HUES64 (cell line): ENCODE measurements around the gene CNBP.

Experiments
- H3K27ac ChIP-seq: 2 replicates; pipeline ENCODE4 v1.7.0; 2013; ENCODE audit warnings: low read depth, low read length, inconsistent platforms
- H3K27me3 ChIP-seq: 2 replicates; pipeline ENCODE4 v1.6.1; 2013; ENCODE audit warnings: mild to moderate bottlenecking, low read length; ENCODE audit not compliant: insufficient read depth
- H3K36me3 ChIP-seq: 2 replicates; pipeline ENCODE4 v1.6.1; 2013; ENCODE audit warnings: mild to moderate bottlenecking, low read length; ENCODE audit not compliant: insufficient read depth
- H3K4me1 ChIP-seq: 2 replicates; pipeline ENCODE4 v1.6.1; 2013; ENCODE audit warnings: mild to moderate bottlenecking, low read length, moderate library complexity; ENCODE audit not compliant: insufficient read depth
- H3K4me3 ChIP-seq: 2 replicates; pipeline ENCODE4 v1.5.1; 2013; ENCODE audit warnings: mild to moderate bottlenecking, low read length, moderate library complexity
- H3K9ac ChIP-seq: 2 replicates; pipeline ENCODE4 v1.6.1; 2013; ENCODE audit warnings: mild to moderate bottlenecking, low read depth, low read length
- H3K9me3 ChIP-seq: 2 replicates; pipeline ENCODE4 v1.6.1; 2013; ENCODE audit warnings: low read depth, low read length; ENCODE audit not compliant: insufficient read depth
- WGBS: fragments of 150-250, 120-280 bp; methylation state at CpG from one replicate; pipeline ENCODE4 v1.1.7; 2013; ENCODE audit warnings: missing lambda C conversion rate; 5-methylcytosine and 5-hydroxymethylcytosine counted together

Gene CNBP

DNA sequence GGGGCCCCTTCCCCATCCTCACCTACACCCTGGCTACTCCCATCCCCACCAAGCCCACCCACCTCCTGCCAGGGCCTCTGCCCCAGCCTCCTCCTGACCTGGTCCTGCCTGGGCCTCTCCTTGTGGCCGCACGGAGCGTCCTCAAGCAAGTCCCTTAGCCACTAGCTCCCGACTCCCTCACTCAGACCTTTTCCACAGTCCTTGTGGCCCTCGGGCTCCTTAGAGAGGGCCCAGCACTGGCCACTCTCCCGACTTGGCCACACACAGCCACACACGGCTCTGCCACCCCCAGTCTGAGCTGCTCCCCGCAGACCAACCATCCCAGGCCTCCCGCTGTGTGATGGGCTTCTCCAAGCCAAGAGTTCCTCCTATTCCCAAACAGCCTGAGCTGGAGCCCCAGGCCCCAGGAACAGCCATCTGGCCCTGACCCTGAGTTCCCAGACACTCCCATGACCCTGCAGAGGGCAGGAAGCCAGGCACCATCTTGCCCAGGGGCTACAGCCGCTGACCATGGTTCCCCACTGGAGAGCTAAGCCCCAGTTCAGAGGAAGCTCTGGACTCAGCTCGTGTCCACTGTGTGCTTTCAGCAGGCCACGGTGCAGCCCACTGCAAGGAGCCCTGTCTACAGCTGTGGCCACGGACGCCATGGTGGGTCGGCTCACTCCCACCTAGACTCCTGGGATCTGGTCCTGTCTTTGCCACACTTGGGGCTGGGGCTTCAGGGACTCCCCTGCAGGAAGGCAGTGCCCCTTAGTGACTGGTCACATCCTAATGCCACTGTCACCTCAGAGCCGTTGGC is 55.1 kb downstream of the CNBP start:
- Histone ChIP-seq H3K27ac (no peak overlapping the region), H3K9ac (no peak overlapping the region), H3K9me3 (no peaks in the 10 kb centered on the region), H3K27me3 (no peaks in the 10 kb centered on the region), H3K4me1 (no peaks in the 10 kb centered on the region), H3K36me3 (peaks cover 46% of the 10 kb centered on the region), H3K4me3 (no peak overlapping the region)
- WGBS, result 95% methylated on average over 15 of the region's 16 CpGs

DNA sequence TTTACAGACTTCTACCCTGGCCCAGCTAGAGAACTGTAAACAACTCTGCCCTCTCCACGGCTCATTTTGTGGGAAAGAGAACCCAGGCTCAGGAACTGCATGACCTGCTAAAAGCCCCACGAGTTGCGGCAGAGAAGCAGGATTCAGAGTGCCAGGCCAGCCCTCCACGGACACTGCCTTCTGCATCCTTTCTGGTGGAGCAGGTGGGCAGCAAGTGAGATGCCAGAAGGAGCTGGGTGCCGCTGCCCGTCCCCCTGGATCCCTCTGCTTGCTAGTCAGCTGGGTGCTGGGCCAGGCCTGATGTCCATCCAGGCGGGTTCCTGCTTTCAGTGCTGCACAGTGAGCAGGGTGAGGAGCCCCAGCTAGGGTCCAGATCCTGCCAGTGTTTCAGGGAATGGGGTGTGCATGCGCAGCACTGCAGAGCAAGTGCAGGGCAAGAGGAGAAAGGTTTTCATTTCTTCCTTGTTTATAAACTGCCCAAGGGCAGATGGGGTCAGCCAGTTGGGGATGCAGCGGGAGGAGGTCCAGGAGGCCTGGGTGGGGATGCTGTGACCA is 56.9 kb downstream of the CNBP start:
- WGBS, result 91% methylated on average over 9 of the region's 9 CpGs
- no peak overlapping the region for H3K27ac ChIP-seq
- no peak overlapping the region for H3K4me3 ChIP-seq
- H3K9ac ChIP-seq, result no peak overlapping the region
- H3K4me1 ChIP-seq, result no peaks in the 10 kb centered on the region
- peaks cover 30% of the 10 kb centered on the region for H3K36me3 ChIP-seq
- H3K9me3 ChIP-seq, result no peaks in the 10 kb centered on the region
- H3K27me3 ChIP-seq, result no peaks in the 10 kb centered on the region

DNA sequence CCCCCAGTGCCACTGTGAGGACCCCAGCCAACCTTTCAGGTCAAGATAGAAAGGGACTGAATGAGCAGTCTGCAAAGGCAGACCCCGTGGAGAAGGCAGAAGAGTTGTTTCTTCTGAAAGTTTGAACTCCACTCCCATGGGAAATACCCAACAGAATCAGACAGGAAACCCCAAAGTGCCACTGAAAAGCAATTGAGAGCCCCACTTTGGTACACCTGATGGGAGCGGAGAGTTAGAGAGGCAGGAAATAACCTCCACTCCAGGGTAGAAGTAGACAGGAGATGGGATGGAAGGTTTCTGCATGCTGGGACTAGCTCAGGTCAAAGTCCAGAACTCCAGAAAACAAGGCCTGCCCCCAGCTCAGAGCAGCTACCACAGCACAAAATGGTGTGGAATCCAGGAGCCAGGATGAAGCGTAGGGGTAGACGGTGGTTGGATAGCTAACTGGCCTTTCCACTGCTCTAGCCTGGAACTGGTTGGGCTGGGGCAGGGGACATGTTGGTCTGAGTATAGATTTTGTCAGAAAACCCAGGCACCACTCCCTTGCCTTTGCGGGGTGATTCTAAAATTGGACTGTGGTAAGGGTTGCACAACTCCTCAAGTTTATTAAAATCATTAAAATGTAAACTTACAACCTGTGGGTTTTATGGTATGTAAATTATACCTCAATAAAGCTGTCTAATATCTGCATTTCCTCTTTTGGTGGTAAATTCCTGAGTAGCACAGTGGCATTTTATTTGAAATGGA is 60.2 kb downstream of the CNBP start:
- H3K36me3 ChIP-seq, result peaks cover 6% of the 10 kb centered on the region; the same call in 1 of the 2 replicates
- H3K27me3 ChIP-seq, result no peaks in the 10 kb centered on the region
- H3K27ac ChIP-seq, result no peak overlapping the region
- no peak overlapping the region for H3K9ac ChIP-seq
- H3K9me3 ChIP-seq, result no peaks in the 10 kb centered on the region
- peaks cover 19% of the 10 kb centered on the region for H3K4me1 ChIP-seq
- 92% methylated on average over 4 of the region's 5 CpGs for WGBS
- H3K4me3 ChIP-seq, result no peak overlapping the region

DNA sequence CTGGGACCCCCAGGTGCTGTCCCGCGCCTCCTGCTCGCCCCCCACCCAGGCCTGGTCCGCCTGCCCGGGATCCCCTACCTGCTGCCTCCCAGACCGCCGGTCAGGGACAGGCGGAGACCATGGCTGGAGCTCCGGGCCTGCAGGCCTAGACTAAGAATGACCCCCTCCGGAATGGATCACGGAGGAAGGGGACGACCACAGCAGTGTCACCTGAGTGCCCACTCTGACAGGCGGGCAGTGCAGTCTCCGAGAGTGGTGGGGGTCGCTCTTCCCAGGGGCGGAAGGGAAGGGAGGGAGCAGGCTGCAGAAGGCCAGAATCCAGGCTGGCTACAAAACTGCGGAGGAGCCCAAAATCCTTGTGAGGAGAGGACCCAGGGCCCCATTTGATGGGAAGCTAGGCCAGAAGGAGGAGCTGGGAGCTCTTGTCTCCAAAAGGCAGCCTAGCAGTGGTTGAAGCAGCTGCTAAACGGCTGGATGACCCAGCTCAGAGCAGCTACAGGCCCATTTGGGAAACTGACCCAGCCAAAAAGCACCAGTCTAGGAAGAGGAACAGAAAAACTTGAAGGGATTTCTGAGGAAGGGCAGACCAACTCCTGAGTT is 61.2 kb downstream of the CNBP start:
- H3K4me1 ChIP-seq, result peaks cover 21% of the 10 kb centered on the region
- peaks cover 12% of the 10 kb centered on the region for H3K36me3 ChIP-seq
- no peaks in the 10 kb centered on the region for H3K9me3 ChIP-seq
- 13% methylated on average over 18 of the region's 18 CpGs for WGBS
- no peaks in the 10 kb centered on the region for H3K27me3 ChIP-seq
- no peak overlapping the region for H3K27ac ChIP-seq
- peak overlapping the region; percentile 68 for H3K4me3 ChIP-seq
- peak overlapping the region; percentile 20; the same call in 1 of the 2 replicates for H3K9ac ChIP-seq

DNA sequence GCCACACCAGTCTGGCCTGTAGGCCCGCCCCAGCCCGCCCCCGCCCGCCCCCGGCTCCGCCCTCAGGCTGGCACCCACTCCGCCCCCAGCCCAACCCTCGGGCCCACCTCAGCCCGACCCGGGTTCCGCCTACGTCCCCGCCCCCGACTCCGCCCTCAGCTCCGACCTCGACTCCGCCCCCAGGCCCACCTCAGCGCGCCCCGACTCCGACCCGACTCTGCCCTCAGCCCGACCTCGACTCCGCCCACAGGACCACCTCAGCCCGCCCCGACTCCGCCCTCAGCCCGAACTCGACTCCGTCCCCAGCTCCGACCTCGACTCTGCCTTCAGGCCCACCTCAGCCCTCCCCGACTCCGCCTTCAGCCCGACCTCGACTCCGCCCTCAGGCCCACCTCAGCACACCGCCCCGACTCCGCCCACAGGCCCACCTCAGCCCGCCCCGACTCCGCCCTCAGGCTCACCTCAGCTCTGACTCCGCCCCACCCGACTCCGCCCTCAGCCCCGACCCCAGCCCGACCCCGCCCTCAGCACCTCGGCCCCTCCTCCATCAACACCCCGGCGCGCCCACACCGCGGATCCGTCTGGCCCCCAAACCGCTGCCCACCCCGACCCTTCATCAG is 61.8 kb downstream of the CNBP start, which contains the start of gene RAB43:
Gene RAB43 (minus strand): TSS at position 13 of the 620 bp plus-strand sequence. CDS start 315 bp downstream, outside the sequence.
- Histone ChIP-seq H3K9ac (peak within 1 kb of the TSS; percentile 63), H3K4me1 (peaks cover 26% of the 10 kb centered on the region), H3K27ac (peak within 1 kb of the TSS; percentile 77; the same call in 1 of the 2 replicates), H3K4me3 (peak within 1 kb of the TSS; percentile 89), H3K27me3 (no peaks in the 10 kb centered on the region), H3K9me3 (no peaks in the 10 kb centered on the region), H3K36me3 (peaks cover 8% of the 10 kb centered on the region)
- 0% methylated on average over 56 of the region's 60 CpGs for WGBS

DNA sequence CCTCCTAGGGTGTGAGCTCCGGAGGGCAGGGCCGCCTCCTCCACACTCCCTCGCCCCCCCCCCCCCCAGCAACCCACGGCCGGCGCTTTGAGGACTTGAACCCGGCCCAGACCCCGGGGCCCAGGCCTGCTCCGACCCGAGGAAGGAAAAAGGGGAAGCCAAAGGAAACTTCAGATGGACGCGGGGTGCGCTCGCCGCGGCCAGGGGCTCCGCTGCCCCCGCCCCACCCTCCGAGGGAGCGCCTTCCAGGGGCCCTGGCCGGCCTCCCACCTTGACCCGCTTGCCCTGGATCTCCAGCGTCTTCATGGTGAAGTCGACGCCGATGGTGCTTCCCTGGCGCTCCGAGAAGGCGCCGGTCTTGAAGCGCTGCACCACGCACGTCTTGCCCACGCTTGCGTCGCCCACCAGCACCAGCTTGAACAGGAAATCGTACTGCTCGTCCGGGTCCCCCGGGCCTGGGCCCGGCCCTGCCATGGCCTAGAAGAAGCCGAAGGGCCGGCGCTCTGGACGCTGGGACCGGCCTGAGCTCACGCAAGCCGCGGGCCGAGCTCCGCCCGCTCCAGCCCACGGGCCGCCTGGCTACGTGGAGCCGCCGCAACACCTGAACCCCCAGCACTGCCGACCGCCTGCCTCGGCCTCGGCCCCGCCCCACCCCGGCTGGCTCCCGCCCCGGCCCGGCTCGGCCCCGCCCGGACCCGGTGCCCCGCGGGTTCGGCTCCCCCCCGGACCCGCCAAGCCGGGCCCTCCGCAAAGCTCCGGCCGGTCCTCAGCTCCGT is 62.5 kb downstream of the CNBP start:
- Histone ChIP-seq H3K9me3 (no peaks in the 10 kb centered on the region), H3K4me1 (peaks cover 33% of the 10 kb centered on the region)

DNA sequence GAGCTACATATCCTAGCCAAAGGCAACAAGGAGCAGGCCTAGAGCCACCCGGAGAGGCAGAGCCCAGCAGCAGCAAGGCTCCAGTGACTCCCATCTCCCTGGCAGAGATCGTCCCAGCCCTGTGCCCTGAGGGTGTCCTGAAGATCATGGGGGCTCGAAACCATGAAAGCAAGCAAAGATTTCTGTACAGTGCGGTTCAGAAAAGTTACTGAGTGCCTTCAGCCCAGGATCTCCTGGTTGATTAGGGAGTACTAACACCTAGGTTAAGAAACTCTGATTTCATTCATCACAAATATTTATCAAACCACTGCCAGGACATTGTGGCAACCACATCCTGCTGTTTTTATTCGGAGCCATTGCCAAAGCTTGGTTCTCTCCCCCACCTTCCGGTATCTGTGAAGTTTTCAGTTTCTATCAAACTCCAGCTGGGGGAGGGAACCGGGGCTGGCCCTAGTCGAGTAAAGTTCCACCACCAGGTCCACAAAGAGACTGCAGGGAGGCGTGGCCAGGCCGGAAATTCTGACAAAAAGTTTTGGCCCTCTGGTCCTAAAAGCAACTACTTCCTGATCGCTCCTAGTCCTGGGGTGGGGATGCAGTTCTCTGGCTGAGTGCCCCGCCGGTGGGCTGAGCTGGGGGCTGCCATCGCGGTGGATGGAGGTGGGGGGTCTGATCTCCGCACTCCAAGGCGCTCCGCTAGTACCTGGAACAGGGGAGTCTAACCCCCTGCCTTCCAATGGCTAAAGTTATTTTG is 63.3 kb downstream of the CNBP start:
- WGBS, result 5% methylated on average over 18 of the region's 18 CpGs
- H3K27ac ChIP-seq, result peak overlapping the region; percentile 77
- H3K36me3 ChIP-seq, result peaks cover 6% of the 10 kb centered on the region
- peaks cover 37% of the 10 kb centered on the region for H3K4me1 ChIP-seq
- peak overlapping the region; percentile 89 for H3K4me3 ChIP-seq
- peak overlapping the region; percentile 63 for H3K9ac ChIP-seq
- H3K27me3 ChIP-seq, result no peaks in the 10 kb centered on the region
- no peaks in the 10 kb centered on the region for H3K9me3 ChIP-seq

More for the DNA sequence above, 62.5 kb downstream of the CNBP start:
- no peaks in the 10 kb centered on the region for H3K27me3 ChIP-seq
- H3K4me3 ChIP-seq, result peak overlapping the region; percentile 89
- peaks cover 6% of the 10 kb centered on the region for H3K36me3 ChIP-seq
- WGBS, result under 1% methylated on average over 79 of the region's 80 CpGs
- H3K27ac ChIP-seq, result peak overlapping the region; percentile 77; the same call in 1 of the 2 replicates
- peak overlapping the region; percentile 63 for H3K9ac ChIP-seq

DNA sequence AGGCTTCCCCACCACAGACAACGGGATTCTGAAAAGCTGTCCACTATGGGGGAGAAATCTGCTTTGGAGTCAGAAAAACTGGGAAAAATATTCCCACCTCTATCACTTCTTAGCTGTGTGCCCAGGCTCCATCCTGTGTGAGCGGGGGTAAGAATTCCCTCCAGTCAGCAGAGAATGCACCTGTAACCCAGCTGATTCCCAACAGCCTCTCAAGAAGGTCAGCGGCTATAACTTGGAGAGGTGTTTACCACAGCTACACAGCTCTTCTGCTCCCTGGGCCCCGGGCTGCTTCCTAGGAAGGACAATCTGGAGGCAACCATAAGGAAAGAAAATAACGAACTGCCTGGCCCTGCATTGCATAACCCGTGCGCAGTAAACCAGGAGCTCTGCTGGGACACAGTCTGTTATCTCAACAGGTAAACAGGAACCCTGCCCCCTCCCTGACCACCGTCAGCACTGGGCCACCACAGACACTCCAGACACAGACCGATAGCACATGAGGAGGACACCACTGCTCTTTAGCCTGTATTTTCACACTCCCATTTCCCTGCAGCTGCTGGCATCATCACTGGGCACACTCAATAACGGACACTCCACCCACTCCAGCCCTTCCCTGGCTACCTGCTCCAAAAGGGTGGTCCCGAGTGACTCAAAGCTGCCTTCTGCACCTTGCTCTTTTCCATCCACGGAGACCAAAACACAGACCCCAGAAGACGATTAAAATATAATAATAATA is 64.2 kb downstream of the CNBP start:
- no peaks in the 10 kb centered on the region for H3K27me3 ChIP-seq
- H3K4me3 ChIP-seq, result peak overlapping the region; percentile 89
- no peaks in the 10 kb centered on the region for H3K9me3 ChIP-seq
- H3K36me3 ChIP-seq, result peaks cover 6% of the 10 kb centered on the region
- peak overlapping the region; percentile 63 for H3K9ac ChIP-seq
- H3K4me1 ChIP-seq, result peaks cover 41% of the 10 kb centered on the region
- WGBS, result 51% methylated on average over 12 of the region's 13 CpGs
- peak overlapping the region; percentile 76; the same call in 1 of the 2 replicates for H3K27ac ChIP-seq

DNA sequence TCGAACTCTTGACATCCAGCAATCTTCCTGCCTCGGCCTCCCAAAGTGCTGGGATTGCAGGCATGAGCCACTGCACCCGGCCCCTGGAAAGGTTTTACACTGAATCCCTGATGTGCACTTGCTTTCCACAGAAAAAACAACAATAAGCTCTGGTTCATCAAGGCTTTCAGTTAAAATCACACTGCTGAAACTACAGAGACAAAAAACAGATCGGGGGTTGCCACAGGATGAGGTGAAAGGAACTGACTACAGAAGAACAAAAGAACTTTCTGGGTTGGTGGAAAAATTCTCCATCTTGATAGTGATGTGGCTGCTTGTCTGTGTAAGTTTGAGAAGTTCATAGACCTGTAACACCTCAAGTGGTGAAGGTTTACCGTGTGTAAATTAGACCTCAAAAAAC is 65.0 kb downstream of the CNBP start:
- H3K27ac ChIP-seq, result peak overlapping the region; percentile 1; the same call in 1 of the 2 replicates
- peak overlapping the region; percentile 17; the same call in 1 of the 2 replicates for H3K9ac ChIP-seq

More for the DNA sequence above, 65.0 kb downstream of the CNBP start:
- H3K36me3 ChIP-seq, result peaks cover 6% of the 10 kb centered on the region
- WGBS, result 80% methylated on average over 4 of the region's 5 CpGs
- H3K9me3 ChIP-seq, result no peaks in the 10 kb centered on the region
- 0 out of 2 replicates have a peak overlapping the region, but pooled peaks have one; percentile 89 for H3K4me3 ChIP-seq
- H3K4me1 ChIP-seq, result peaks cover 46% of the 10 kb centered on the region
- no peaks in the 10 kb centered on the region for H3K27me3 ChIP-seq
